Measurements from ENCODE around the gene NOTCH1.

The NOTCH1 gene

DNA sequence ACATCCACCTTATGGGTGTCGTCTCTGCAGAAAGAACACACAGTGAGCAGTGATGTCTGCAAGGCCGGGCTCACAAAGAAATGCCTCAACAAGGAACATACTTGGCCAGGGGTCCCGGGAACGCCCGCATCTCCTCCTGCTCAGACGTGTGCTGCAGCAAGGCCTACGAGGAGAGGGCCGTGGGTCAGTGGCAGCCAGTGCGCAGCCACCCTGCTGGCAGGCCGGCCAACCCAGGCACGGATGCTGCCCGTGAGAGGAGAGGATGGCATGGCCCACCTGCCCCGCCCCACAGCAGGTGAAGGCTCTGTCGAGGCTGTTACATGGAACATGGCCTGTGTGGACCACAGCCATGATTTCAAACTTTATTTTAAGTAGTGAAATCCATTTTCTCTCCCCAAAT lies 82.3 kb downstream of the NOTCH1 start:
- no peak overlapping the region for H3K23ac ChIP-seq (ENCODE audit: low read length)
- no peaks in the 10 kb centered on the region for H3K79me2 ChIP-seq (ENCODE audit: control insufficient read depth, insufficient read depth, low read length, poor library complexity)
- no peak overlapping the region for H4K91ac ChIP-seq (ENCODE audit: low read depth, low read length)
- no peak for DNase-seq
- no peak overlapping the region for H2BK12ac ChIP-seq (ENCODE audit: low read length)
- no peak overlapping the region for H4K8ac ChIP-seq (ENCODE audit: low read depth, low read length)
- H2AFZ ChIP-seq (ENCODE audit: insufficient read depth, low read length, poor library complexity) = no peak overlapping the region
- H3K9me3 ChIP-seq (ENCODE audit: insufficient read depth, low read depth, low read length) = peaks cover 4% of the 10 kb centered on the region
- H4K12ac ChIP-seq (ENCODE audit: low read depth, low read length) = no peak overlapping the region
- H2BK5ac ChIP-seq (ENCODE audit: low read depth, low read length, poor library complexity) = no peak overlapping the region
- no peak overlapping the region for H3K9ac ChIP-seq (ENCODE audit: low read length)
- H3K27ac ChIP-seq (ENCODE audit: low read depth, low read length) = no peak overlapping the region
- H2BK120ac ChIP-seq (ENCODE audit: insufficient read depth, low read length, poor library complexity) = no peak overlapping the region
- H3K14ac ChIP-seq (ENCODE audit: low read length) = no peak overlapping the region
- peaks cover 79 to 86% of the 10 kb centered on the region in 2 experiments for H3K36me3 ChIP-seq (ENCODE audit: control insufficient read depth in 1 of 2, insufficient read depth in 2 of 2, low read length in 2 of 2)
- no peak overlapping the region for H3K18ac ChIP-seq (ENCODE audit: low read length)
- no peaks in the 10 kb centered on the region for H3K4me1 ChIP-seq (ENCODE audit: control insufficient read depth in 1 of 2, insufficient read depth in 2 of 2, low read length in 2 of 2)
- WGBS (ENCODE audit: extremely low coverage, insufficient coverage, insufficient read length) = no CpG with 5 or more reads among the region's 14 CpGs
- H3K79me1 ChIP-seq (ENCODE audit: low read length) = no peaks in the 10 kb centered on the region
- H2AK5ac ChIP-seq (ENCODE audit: low read length) = no peak overlapping the region
- H3K4me2 ChIP-seq (ENCODE audit: low read length) = no peak overlapping the region
- no peak overlapping the region for H3K4ac ChIP-seq (ENCODE audit: low read depth, low read length)
- H3K4me3 ChIP-seq (ENCODE audit: low read depth, low read length) = no peak overlapping the region
- H3K27me3 ChIP-seq (ENCODE audit: insufficient read depth, low read length) = no peaks in the 10 kb centered on the region

DNA sequence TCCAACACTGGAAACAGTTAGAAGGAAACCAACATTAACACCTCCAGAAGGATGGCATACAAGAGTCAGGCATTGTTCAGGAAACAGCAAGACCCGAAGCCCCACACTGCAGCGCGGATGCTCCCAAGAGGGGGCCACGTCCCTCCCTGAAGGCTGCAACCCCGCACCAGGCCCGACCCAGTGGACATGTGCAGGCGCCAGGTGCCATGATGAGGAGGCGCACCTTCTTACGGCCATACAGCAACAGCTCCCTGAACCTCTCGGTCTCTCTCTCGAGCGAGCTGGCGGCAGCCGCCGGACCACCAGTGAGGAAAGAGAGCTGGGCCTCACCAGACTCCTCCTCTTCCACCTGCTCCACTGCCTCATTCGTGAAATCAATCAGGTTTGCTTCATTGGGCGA lies 83.2 kb downstream of the NOTCH1 start:
- Histone ChIP-seq H3K9ac (ENCODE audit: low read length) (no peak overlapping the region), H3K18ac (ENCODE audit: low read length) (no peak overlapping the region), H3K14ac (ENCODE audit: low read length) (no peak overlapping the region), H3K4me2 (ENCODE audit: low read length) (no peak overlapping the region), H4K8ac (ENCODE audit: low read depth, low read length) (no peak overlapping the region), H2BK120ac (ENCODE audit: insufficient read depth, low read length, poor library complexity) (no peak overlapping the region), H2AK5ac (ENCODE audit: low read length) (no peak overlapping the region), H3K27ac (ENCODE audit: low read depth, low read length) (no peak overlapping the region), H3K4ac (ENCODE audit: low read depth, low read length) (no peak overlapping the region), H3K4me3 (ENCODE audit: low read depth, low read length) (no peak overlapping the region), H2AFZ (ENCODE audit: insufficient read depth, low read length, poor library complexity) (no peak overlapping the region), H4K91ac (ENCODE audit: low read depth, low read length) (no peak overlapping the region), H3K23ac (ENCODE audit: low read length) (no peak overlapping the region), H3K79me1 (ENCODE audit: low read length) (no peaks in the 10 kb centered on the region), H2BK5ac (ENCODE audit: low read depth, low read length, poor library complexity) (no peak overlapping the region), H4K12ac (ENCODE audit: low read depth, low read length) (no peak overlapping the region), H3K27me3 (ENCODE audit: insufficient read depth, low read length) (no peaks in the 10 kb centered on the region), H3K9me3 (ENCODE audit: insufficient read depth, low read depth, low read length) (peaks cover 4% of the 10 kb centered on the region), H3K4me1 (ENCODE audit: control insufficient read depth in 1 of 2, insufficient read depth in 2 of 2, low read length in 2 of 2) (no peaks in the 10 kb centered on the region), H2BK12ac (ENCODE audit: low read length) (no peak overlapping the region), H3K79me2 (ENCODE audit: control insufficient read depth, insufficient read depth, low read length, poor library complexity) (no peaks in the 10 kb centered on the region), H3K36me3 (ENCODE audit: control insufficient read depth in 1 of 2, insufficient read depth in 2 of 2, low read length in 2 of 2) (peaks cover 80 to 85% of the 10 kb centered on the region in 2 experiments)
- no peak for DNase-seq
- WGBS (ENCODE audit: extremely low coverage, insufficient coverage, insufficient read length) = no CpG with 5 or more reads among the region's 17 CpGs

DNA sequence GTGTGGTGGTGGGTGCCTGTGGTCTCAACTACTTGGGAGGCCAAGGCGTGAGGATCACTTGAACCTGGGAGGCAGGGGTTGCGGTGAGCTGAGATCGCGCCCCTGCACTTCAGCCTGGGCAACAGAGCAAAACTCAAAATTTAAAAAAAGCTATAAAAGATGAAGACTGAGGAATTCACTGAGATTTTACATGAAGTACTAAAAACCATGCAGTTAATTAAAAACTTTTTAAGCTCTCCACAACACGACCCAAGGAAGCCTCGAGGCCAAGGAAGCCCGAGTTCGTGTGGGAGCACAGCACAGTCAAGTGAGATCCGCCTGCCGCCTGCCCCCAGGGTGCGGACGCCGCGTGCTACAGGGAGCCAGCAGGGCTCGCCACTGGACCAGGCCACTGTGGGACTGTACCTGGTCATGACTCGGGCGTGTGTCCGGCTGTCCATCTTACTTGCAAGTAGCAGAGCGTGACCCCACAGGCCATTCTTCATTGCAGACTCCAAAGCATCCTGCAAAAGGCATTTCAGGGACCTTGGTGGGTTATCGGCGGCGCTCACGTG lies 85.0 kb downstream of the NOTCH1 start:
- H4K91ac ChIP-seq (ENCODE audit: low read depth, low read length) = no peak overlapping the region
- no peaks in the 10 kb centered on the region for H3K79me1 ChIP-seq (ENCODE audit: low read length)
- H2AFZ ChIP-seq (ENCODE audit: insufficient read depth, low read length, poor library complexity) = no peak overlapping the region
- no peak overlapping the region for H3K18ac ChIP-seq (ENCODE audit: low read length)
- no peak overlapping the region for H3K23ac ChIP-seq (ENCODE audit: low read length)
- H3K4me1 ChIP-seq (ENCODE audit: control insufficient read depth in 1 of 2, insufficient read depth in 2 of 2, low read length in 2 of 2) = no peaks in the 10 kb centered on the region
- H3K9me3 ChIP-seq (ENCODE audit: insufficient read depth, low read depth, low read length) = peaks cover 2% of the 10 kb centered on the region
- no peak overlapping the region for H4K12ac ChIP-seq (ENCODE audit: low read depth, low read length)
- no peak overlapping the region for H2BK5ac ChIP-seq (ENCODE audit: low read depth, low read length, poor library complexity)
- no peaks in the 10 kb centered on the region for H3K27me3 ChIP-seq (ENCODE audit: insufficient read depth, low read length)
- H3K79me2 ChIP-seq (ENCODE audit: control insufficient read depth, insufficient read depth, low read length, poor library complexity) = no peaks in the 10 kb centered on the region
- no peak overlapping the region for H4K8ac ChIP-seq (ENCODE audit: low read depth, low read length)
- DNase-seq = no peak
- no peak overlapping the region for H2BK12ac ChIP-seq (ENCODE audit: low read length)
- H3K4ac ChIP-seq (ENCODE audit: low read depth, low read length) = no peak overlapping the region
- H3K9ac ChIP-seq (ENCODE audit: low read length) = no peak overlapping the region
- H3K4me3 ChIP-seq (ENCODE audit: low read depth, low read length) = no peak overlapping the region
- no peak overlapping the region for H3K4me2 ChIP-seq (ENCODE audit: low read length)
- H2AK5ac ChIP-seq (ENCODE audit: low read length) = no peak overlapping the region
- no peak overlapping the region for H3K14ac ChIP-seq (ENCODE audit: low read length)
- H2BK120ac ChIP-seq (ENCODE audit: insufficient read depth, low read length, poor library complexity) = no peak overlapping the region
- H3K36me3 ChIP-seq (ENCODE audit: control insufficient read depth in 1 of 2, insufficient read depth in 2 of 2, low read length in 2 of 2) = peaks cover 83 to 87% of the 10 kb centered on the region in 2 experiments
- no CpG with 5 or more reads among the region's 23 CpGs for WGBS (ENCODE audit: extremely low coverage, insufficient coverage, insufficient read length)
- no peak overlapping the region for H3K27ac ChIP-seq (ENCODE audit: low read depth, low read length)

DNA sequence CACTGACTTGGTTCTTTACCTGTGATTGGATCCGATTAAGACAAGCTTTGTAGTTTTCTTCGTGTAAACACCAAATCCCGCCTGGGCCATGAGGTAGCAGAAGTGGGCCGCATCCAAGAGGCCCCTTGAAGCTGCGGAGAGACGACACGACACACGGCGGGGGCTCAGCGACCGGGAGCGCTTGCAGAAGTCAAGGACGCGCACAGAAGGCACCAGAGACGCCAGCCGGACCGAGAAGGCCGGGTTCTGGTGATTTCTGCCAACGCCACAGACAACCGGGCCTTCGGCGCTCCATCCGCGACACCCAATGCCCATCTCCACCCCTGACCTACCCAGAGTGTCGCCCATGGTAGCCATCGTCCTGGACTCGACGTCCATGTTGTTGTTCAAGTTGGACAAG lies 86.4 kb downstream of the NOTCH1 start:
- H2AFZ ChIP-seq (ENCODE audit: insufficient read depth, low read length, poor library complexity) = no peak overlapping the region
- H3K79me1 ChIP-seq (ENCODE audit: low read length) = no peaks in the 10 kb centered on the region
- no peak overlapping the region for H2BK5ac ChIP-seq (ENCODE audit: low read depth, low read length, poor library complexity)
- H3K4me1 ChIP-seq (ENCODE audit: control insufficient read depth in 1 of 2, insufficient read depth in 2 of 2, low read length in 2 of 2) = no peaks in the 10 kb centered on the region
- H3K79me2 ChIP-seq (ENCODE audit: control insufficient read depth, insufficient read depth, low read length, poor library complexity) = no peaks in the 10 kb centered on the region
- H3K9ac ChIP-seq (ENCODE audit: low read length) = no peak overlapping the region
- H3K27ac ChIP-seq (ENCODE audit: low read depth, low read length) = no peak overlapping the region
- no peak overlapping the region for H2BK12ac ChIP-seq (ENCODE audit: low read length)
- no peak overlapping the region for H3K4me3 ChIP-seq (ENCODE audit: low read depth, low read length)
- no peak overlapping the region for H2BK120ac ChIP-seq (ENCODE audit: insufficient read depth, low read length, poor library complexity)
- H4K12ac ChIP-seq (ENCODE audit: low read depth, low read length) = no peak overlapping the region
- H4K8ac ChIP-seq (ENCODE audit: low read depth, low read length) = no peak overlapping the region
- H3K4me2 ChIP-seq (ENCODE audit: low read length) = no peak overlapping the region
- H4K91ac ChIP-seq (ENCODE audit: low read depth, low read length) = no peak overlapping the region
- H3K4ac ChIP-seq (ENCODE audit: low read depth, low read length) = no peak overlapping the region
- H3K18ac ChIP-seq (ENCODE audit: low read length) = no peak overlapping the region
- WGBS (ENCODE audit: extremely low coverage, insufficient coverage, insufficient read length) = no CpG with 5 or more reads among the region's 28 CpGs
- H3K27me3 ChIP-seq (ENCODE audit: insufficient read depth, low read length) = no peaks in the 10 kb centered on the region
- H3K23ac ChIP-seq (ENCODE audit: low read length) = no peak overlapping the region
- H3K36me3 ChIP-seq (ENCODE audit: control insufficient read depth in 1 of 2, insufficient read depth in 2 of 2, low read length in 2 of 2) = peaks cover 87 to 88% of the 10 kb centered on the region in 2 experiments
- H3K9me3 ChIP-seq (ENCODE audit: insufficient read depth, low read depth, low read length) = no peaks in the 10 kb centered on the region
- H2AK5ac ChIP-seq (ENCODE audit: low read length) = no peak overlapping the region
- H3K14ac ChIP-seq (ENCODE audit: low read length) = no peak overlapping the region
- no peak for DNase-seq
